CD4-positive, alpha-beta T cell treated with Interleukin-21 for 1 hour (primary cell): ENCODE results near the gene BRI3.

Source experiments
- DNase-seq: peaks from one replicate; pipeline ENCODE4 v3.0.0-alpha.2; 2020

BRI3 gene, protein sequence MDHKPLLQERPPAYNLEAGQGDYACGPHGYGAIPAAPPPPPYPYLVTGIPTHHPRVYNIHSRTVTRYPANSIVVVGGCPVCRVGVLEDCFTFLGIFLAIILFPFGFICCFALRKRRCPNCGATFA

DNA sequence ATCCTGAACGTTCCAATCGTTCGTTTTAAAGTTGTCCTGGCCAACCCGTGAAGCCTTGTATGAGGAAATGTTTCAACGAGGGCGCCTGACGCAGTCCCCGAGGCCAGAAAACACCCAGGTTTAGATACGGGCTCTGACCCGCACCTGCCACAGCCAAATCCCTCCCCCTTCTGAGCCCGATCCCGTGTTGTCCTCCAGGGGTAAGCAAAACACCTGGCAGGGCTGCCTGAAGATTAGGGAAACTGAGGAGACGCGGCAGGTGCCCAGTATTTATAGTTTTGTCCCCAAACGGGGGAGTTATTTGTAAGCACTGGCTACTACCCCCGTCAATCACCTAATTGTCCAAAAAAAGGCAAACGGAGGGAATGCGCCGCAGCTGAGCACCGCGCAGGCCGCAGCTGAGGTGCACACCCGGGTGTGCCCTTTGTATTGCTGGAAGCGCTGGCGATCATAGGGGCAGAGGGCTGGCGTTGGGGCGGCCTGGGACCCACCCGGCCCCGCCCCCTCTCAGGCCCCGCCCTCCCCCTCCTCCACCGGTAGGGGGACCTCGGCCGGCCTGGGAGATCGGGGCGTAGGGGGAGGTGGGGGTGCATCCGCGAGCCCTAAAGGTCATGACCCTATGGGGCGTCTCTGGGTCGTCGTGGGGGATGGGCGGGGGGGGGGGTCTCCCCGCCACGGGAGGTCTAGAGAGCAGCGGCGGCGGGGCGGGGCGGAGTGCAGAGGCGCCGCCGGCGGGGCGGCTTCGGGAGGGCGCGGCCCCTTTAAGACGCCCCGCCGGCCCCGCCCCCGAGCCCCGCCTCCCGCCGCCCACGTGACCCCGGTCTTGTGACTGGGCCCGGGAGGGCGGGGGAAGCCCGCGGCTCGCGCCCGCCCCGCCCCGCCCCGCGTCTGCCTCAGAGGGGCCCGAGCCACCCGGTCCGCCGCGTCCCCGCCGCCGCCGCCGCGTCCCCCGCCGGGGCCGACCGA, at the start of gene BRI3:
Gene BRI3 (plus strand): TSS at position 896 of the 966 bp plus-strand sequence. CDS start 110 bp downstream, outside the sequence.
- DNase-seq, result peak; percentile 91

DNA sequence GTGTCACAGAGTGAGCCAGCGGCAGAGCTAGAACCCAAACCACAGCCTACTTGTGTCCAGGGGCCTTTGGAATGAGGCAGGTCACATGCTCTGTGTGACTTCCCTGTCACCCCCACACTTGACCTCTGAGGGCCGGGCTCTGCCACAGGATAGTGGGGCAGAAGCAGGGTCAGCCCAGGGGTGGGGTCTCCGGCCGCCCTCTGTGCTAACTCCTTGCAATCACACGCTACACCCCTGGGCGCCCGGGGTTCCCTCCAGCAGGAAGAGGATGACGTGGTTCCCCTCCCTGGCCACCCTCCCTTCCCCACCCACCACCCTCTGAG, 49.3 kb upstream of the BRI3 start:
- DNase-seq, result no peak

DNA sequence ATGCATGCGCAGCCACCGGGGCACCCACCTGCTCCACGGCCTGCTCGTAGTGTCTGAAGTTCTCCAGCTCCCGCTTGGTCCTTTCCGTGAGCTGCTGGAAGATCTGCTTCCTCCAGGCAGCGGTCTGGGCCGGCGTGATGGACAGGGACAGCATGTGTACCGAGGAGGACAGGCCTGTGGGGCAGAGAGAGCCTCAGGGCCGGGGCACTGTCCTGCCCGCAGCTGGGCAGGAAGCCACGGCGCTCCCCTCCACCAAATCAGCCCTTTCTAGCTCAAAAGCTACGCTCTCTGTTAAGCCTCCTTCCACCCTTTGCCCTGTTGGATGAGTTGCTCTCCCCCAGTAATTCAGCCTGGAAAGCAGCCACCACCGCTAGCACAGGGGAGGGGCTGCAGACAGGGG, 48.7 kb upstream of the BRI3 start:
- DNase-seq, result no peak

DNA sequence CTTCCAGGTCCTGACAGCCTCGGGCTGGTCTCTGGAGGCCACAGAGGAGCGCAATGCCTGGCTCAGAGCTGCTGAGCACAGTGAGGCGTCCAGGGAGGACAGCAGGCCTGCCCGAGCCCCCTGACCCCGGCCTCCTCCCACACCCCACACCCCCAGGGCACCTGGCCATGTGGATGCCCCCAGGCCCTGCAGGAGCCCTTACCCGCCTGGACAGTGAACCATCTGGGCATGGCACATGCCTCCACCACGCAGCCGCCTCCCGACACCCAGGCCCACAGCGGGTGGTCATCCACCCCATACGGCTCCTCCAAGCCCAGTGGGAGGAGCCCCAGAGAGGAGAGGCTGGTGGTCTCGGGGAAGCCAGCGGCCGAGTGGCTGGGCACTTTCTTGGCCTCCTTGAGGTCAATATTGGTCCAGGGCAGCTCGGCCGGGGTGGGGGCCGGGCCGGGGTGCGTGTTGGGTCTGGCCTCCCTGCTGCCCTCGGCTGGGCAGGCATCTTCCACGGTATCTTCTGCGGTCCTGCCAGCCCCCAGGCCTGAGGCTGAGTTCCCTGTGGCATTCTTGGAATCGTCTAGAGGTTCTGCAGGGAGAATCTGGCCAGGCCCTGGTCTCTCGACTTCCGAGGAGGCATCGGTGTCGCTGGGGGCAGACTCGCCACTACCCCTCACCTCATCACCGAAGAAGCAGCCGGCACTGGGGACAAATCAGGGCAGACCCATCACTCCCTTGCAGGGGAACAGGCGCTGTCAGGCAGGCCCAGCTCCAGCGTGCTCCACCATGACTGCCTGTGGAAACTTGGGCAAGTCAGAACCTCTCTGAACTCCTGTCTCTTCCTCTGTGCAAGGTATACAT, 48.0 kb upstream of the BRI3 start:
- no peak for DNase-seq

DNA sequence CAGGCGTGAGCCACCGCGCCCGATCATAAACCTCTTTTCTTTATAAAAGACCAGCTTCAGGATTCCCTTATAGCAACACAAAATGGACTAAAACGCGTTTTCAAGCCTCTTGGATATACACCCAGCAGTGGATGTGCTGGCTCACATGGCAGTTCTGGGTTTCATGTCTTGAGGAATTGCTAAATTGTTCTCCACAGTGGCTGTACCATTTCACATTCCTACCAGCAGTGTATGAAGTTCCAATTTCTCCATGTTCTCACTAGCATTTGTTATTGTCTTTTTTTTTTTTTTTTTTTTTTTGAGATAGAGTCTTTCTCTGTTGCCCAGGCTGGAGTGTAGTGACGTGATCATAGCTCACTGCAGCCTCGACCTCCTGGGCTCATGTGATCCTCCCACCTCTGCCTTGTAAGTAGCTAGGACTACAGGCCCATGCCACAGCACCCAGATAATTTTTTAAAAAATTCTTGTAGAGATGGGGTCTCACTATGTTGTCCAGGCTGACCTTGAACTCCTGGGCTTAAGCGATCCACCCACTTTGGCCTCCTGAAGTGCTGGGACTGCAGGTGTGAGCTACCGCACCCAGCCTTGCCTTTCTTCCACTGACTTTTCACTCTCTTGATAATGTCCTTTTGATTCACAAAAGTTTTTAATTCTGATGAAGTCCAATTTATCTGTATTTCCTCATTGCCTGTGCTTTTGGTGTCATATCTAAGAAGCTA, 46.9 kb upstream of the BRI3 start:
- DNase-seq, result no peak

DNA sequence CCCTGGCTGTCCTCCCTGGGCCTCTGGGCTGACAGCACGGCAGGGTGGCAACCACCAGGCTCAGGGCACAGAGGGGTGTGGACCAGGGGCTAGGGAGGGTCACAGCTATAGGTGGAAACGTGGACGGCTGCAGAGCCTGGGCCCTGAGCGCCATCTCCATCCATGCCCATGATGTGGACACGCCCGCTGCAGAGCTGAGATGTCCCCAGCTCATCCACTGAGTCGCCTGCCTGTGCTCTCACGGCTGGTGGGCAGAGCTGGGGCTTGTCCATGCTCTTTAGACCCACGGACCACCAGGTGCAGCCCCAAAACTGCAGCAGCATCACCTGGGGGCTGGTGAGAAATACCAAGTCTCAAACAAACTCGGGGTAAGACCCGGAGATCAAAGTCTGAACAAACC, 45.6 kb upstream of the BRI3 start:
- DNase-seq, result no peak

DNA sequence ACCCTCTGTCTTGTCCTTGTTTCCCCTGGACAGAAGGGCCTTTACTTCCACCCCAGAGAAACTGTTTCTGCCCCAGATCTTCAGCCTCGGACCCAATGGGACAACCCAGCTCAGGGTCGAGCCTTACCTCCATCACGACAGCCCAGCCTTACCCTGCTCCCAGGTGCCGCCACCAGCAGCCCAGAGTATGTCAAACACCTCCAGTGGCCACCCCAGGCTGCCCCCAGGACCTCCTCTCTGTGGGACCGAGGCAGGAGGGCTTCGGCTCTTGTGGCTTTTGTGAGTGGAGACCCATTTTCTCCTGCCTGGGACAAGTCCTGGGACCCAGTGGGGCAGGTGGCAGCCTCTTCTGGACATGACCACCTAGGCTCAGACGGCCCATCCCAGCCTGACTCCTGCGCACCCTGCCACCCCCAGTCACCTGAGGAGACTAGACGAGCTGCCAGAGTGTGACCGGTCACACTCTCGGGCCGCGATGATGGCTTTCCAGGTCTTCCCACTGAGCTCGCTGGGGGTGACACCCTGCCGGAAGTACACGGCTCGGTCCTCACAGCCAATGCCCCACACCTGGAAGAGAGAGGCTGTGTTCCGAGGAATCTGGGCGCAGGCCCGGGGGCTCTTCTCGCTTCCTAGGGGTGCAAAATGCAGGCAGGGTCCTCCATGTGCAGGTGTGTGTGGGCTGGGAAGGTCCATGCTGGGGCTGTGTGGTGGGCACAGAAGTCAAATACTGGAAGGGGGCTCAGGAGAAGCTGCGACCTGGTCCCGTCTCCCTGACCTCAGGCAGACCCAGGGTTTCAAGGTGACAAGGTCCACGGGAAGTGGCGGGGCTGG, 44.9 kb upstream of the BRI3 start:
- no peak for DNase-seq

DNA sequence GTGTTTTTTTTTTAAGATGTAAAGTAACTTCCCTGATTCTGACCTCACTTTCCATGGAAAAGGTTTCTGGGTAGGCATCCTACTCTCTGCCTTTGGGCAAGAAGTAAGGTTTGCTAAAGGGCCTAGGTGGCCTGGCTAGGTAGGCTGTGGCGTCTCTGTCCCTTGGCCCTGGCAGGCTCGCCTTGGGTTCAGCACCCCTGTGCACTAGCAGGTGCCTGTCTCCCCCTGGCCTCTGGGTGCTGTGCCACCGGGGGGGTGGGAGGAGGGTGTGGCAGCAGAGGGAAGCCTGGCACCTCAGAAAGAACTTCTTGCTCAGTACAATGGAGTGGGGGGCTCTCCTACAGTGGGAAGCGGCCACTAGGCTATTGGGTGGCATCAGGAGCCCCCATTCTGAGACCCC, 43.4 kb upstream of the BRI3 start:
- no peak for DNase-seq

DNA sequence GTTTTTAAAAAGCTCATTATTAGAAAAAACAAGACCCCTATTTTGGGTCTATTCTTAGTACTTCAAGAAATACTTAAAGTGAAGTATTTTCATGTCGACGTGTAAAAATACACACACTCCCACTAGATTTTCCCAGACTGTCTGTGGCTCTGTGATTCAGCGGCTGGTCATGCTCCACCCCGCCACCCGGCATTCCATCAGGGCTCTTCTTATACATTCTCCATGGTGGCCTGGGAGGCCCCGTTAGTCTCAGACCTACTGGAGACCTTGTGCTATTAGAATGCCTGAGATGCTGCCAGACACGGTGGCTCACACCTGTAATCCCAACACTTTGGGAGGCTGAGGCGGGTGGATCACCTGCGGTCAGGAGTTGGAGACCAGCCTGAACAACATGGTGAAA, 42.5 kb upstream of the BRI3 start:
- no peak for DNase-seq

DNA sequence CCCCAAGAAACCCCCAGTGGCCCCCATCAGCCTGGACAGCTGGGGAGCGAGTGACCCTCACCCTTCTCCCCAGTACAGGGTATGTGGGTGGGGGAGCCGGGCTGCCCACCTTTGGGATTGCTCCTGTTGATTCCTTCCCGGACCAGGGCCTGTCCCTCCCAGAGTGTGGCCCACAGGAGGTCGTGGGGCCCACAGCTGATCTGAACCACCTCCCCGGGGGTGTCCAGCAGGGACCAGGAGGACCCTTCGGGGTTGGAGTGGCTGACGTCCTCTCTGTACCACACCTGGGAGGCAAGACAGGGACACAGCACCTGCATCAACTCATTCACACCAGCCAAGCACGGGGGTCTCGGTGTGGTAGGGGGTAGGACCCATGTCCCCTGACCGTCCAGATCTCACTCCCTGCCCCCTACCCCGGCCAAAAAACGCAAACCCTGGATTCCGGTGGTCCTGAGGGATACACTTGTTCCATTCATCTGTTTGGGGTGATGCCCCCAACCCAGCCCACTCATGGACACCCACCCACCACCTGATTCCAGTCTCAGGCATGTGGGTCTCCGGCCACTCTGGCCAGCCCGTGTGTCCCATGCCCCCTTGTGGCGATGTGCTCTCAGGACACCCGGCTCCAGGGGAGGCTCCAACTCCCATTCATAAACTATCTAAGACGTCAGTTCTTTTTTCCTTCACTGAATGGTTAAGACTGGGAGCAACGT, 40.4 kb upstream of the BRI3 start:
- peak; percentile 9 for DNase-seq

DNA sequence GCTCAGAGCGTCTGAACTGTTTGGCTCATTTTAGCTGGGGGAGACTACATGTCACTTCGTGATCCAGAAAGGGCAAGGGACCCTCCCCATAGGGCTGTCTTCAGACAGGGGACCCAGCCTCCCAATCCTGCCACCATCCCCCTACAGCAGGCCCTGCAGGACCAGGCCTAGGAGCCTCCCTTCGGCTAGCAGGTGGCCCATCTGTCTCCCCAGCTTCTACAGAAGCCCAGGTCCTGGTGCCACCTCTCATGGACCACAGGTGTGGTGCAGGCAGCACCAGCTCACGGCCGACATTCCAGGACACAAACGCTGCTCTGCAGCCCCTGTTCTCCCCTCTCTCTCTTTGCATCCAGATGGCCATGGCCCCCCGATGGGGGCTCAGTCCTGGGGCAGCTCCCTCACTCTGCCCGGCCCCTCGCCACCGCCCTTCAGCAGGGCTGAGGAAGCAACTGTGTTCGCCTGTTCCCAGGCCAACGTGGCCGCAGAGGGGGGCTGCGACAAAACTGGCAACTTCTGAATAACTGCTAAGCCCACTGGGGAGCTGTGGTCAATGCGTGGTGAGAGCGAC, 39.7 kb upstream of the BRI3 start:
- no peak for DNase-seq

DNA sequence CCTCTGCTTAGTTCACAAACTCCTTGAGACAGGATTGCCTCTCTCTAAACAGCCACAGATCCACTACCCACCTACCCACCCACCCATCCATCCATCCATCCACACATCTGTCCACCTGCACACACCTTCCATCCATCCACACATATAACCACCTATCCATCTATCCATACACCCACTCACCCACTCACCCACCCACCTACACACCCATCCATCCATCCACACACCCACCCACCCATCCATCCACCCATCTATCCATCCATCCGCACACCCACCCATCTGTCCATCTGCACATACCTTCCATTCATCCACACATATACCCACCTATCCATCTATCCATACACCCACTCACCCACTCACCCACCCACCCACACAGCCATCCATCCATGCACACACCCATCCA, 39.1 kb upstream of the BRI3 start:
- DNase-seq, result no peak

DNA sequence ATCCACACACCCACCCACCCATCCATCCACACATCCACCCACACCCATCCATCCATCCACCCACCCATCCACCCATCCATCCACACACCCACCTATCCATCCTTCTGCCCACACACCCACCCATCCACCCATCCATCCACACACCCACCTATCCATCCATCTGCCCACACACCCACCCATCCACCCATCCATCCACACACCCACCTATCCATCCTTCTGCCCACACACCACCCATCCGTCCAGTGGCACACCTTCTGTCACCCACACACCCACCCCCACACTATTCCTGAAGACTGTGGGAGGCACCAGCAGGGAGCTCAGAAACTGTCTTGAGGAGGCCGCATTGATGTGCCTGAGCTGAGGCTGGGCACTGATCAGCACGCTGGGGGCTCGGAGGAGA, 38.6 kb upstream of the BRI3 start:
- no peak for DNase-seq

DNA sequence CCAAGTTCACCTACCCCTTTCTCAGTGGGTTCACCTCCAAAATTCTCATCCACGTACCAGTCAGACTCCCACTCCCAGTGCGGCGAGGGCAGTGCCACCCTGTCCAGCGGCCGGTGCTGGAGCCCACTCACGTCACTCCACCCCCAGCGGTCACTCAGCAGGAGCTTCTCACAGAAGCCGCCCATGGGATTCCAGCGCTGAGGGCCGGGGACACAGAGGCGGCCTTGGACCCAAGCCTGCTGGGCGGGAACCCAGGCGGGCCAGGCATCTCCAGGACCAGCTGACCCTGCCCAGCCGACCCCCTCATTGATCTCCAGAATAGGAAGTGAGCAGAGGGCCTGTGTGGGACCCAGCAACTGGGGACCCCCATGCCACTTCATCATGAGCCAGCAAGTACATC, 36.6 kb upstream of the BRI3 start:
- DNase-seq, result no peak

DNA sequence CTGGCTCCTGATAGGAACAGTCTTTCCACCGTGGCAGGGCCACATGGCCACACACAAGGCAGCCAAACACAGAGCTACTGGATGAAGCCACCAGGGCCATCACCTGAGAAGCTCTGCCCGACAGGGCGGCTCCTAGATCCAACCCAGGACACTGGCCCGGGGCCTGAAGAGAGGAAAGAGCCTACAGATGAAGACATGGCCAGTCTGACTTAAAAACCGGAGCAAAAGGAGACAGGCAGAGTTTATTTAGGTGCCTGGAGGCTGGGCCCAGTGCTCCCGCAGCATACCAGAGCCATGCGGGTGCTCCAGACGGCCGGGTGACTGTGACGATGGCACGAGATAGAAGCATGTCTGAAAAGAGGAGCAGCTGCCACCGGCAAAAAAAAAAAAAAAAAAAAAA, 33.3 kb upstream of the BRI3 start:
- DNase-seq, result no peak

DNA sequence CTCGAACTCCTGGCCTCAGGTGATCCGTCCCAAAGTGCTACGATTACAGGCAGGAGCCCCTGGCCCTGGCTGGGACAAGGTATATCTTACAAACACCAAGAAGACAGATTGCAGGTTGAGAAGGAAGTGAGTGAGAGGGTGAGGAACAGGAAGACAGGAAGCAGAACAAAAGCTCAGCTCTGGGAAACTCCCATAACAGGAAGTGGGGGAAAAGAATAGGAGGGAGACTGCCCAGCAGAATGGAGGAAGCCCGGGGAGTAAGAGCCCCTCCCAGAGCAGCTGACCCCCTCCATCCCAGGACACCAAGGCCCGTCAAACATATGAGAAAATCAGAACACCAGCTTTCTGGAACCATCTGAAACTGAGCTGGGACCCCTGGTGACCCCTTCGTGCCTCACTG, 32.4 kb upstream of the BRI3 start:
- DNase-seq, result no peak

DNA sequence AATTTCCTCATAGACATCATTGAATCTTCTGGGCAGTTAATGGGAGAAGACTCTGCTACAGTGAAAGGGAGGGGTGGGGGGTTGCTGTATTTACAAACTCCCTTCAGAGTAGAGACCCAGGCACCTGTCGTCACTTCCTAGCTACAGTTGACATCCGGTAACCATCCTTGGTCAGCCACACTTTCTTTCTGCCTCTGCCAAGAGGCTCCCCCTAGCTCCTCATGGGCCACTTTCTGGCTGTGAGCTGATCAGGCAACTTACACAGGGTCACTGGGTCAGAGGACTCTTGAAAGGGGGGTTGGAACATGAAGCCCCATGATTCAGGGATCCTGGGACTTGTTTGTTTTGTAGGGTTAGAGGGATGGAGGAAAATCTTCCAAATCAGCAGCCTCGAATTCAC, 30.7 kb upstream of the BRI3 start:
- peak; percentile 74 for DNase-seq

DNA sequence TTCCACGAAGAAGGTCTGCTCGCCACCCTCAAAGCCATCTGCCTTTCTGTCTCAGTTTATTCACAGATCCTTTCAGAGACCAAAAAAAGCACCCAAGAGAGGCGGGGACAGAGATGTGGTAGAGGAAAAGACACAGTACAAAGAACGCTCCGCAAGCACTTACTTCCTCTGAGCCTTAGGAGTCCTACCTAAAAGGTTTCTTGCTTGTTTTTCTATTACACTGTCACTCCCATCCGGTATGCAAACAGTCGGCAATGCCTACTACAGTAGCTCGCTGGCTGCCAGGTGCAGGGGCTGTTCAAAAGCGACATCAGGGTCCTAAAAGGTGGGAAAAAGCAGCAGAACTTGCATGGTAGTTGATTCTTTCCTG, 30.3 kb upstream of the BRI3 start:
- DNase-seq, result peak; percentile 74

DNA sequence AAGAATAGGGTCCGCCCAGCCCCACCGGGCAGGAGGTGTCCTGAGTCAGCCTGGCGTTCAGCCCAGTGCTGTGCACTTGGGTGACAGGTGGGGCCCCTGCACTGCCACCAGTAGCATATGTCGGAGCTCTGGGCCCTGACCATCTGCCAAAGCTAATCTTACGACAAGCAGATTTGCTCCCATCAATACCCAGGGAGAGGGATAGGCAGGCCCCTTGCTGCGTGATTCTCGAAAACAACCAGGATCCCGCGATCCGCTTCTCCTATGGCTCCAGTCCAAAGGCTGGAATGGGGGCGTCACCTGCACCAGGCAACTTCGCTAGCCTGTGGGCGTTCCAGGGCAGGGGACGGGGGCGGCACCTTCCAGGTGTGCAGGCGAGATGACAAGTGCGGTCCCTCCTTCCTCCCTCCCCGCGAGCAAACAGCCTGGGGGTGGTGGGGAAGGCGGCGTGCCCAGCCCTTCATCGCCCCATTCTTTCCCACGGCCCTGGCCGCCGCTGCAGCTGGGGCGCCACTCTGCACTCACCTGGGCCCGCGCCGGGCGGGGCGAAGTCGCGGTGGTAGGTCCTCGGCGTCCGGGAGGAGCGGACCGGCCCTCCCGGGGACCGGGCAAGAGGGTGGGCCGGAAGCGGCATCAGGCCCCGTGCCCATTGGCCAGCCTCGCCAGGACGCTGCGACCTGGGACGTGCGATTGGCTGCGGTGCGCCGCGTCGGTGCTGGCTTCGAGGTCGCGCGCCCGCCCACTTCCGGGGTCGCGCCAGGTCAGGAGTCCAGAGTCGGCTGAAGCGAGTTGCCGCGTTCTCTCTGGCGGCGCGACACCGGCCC, 29.7 kb upstream of the BRI3 start, which contains the start of gene TECPR1:
Gene TECPR1 (minus strand): TSS at position 632 of the 824 bp plus-strand sequence. CDS start 6,086 bp downstream, outside the sequence.
- DNase-seq, result peak; percentile 88

DNA sequence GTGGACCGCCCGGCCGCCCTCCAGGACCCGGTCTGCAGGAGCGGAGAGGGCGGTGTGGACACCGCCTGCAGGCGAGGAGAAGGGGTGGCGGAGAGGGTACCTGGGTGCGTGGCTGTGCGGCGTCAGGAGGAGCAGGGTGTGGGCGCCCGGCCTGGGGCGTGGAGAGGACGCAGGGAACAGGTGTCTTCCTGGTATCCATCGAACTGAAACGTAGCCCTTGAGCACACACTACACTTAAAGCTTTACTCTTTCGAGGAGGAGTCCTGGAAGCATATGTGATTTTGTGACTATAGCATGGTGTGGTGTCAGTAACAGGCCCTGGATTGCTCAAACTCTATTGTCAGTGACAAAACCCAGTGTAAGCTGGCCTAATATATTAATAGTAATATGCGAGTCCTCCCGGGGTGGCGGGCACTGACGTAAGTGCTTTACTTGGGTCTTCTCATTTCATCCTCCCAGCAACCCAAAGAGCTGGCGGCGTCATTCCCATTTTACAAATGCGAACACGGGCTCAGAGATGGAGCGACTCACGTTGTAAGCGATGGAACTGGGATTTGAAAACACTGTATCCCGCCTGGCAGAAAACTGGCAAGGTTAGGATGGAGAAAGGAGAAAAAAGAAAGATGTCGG, 28.9 kb upstream of the BRI3 start:
- no peak for DNase-seq
